ENCODE data around the gene PISD.
"Not testable (repeated sequence)": the region's sequence is repeated elsewhere in the genome, so short reads cannot be mapped to it uniquely, and the experiment has no call there.

The PISD gene

DNA sequence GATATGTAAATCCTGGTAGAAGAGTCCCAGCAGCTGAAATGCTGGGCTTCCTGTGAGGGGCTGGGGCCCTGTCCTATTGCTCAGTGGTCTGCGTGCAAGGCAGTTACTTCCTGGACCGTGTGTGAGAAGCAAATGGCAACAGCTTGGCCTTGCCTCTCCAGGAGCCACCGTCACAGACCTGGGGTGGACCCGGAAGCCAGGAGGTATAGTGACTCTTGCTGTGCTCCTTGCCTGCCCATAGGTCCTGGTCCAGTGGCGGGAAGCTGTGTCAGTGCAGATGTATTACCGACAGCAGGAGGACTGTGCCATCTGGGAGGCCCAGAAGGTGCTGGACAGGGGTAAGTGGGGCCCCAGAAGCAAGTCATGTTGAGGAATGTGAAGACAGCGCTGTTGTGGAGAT is 54.3 kb downstream of the PISD start:
- DNase-seq (ENCODE audit: low spot score): no peak

DNA sequence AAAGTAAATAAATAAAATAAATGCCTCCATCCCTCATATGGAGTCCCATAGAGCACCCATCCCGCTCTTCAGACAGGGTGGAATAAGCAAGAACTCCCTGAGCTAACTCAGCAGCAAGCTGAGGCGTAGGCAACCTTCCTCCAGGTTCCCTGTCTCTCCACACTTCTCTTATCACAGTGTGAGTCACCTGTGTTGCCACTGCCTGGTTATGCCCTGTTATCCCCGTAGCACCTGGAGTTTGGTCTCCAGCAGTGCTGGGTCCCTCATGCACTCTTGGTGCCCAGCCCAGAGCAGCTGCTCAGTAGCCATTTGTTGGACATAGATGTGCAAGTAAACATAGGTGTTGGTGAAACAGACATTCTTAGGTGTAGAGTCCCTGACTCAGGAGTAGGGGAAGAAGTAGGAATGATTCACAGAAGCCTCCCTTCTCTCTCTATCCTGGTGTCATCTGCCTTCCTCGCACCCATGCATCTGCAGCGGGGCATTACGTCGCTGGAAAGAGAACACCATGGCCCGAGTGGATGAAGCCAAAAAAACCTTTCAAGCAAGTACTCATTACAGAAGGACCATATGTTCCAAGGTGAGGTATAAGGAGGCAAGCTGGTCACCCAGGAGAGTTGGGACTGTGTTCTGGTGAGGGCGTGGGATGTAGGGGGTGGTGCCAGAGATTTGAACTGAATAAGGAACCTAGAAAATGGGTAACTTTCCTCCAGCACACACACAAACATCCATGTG is 56.0 kb downstream of the PISD start:
- DNase-seq (ENCODE audit: low spot score): no peak

DNA sequence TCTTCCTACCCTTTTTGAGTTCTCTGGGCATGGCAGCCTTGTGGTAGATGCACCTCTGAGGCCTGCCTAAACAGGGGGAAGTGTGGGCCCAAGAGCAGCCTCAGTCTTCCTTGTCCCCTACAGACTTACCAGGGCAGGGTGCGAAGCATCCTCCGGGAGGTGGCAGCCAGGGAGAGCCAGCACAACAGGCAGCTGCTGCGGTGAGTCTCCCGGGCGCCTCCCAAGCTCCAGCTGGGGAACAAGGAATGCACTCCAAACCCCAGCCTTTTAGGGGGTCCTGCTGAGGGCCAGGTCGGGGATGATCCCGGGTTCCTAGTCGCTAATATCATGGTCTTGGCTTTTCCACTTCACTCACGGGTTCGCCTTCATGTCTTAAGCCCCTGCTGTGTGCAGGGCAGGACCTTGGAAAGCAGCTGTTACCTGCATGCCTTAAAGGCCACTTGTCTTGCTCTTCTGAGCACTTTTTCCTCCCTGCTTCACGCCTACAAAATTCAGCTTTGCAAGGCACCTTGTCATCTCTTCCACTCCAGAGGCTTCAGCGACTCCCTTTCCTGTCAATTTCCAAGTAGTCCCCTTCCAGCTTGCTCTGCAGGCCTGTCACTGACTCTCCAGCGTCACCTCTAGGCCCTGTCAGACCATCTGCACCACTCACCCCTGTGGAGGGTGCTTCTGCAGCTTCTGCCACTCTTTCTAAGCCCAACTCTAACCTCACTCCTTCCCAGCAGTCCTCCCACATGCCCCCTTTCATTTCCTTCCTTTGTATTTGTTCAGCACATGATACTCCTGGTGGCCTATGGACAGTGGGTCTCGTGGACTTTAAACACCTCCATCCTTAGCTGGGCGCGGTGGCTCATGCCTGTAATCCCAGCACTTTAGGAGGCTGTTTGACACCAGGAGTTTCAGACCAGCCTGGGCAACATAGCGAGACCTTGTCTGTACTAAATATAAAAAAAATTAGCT is 57.0 kb downstream of the PISD start:
- peak; percentile 10 for DNase-seq (ENCODE audit: low spot score)

DNA sequence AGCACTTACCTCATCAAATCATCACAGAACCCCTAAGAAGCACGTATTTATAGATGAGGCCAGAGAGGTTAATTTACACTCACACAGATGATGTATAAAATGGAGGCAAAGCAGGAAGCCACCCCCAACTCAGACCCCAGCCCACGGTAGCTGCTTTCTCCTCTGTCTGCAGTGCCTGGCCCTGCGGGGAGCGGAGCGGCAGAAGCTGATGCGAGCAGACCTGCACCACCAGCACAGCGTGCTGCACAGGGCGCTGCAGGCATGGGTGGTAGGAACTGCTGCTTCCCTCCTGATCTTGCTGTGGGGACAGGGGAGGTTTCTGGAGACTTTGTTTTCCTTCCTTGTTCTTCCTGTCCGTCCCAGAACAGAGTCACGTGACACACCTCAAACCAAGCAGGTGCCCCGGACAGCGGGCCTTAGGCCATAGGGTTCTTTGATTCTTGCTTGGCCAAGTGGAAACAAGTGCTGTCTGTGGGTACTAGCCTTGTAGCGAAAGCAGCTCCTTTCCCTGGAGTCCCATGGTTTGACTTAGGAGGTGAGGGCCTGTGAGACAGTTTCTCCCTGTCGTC is 57.8 kb downstream of the PISD start:
- DNase-seq (ENCODE audit: low spot score): peak; percentile 14

DNA sequence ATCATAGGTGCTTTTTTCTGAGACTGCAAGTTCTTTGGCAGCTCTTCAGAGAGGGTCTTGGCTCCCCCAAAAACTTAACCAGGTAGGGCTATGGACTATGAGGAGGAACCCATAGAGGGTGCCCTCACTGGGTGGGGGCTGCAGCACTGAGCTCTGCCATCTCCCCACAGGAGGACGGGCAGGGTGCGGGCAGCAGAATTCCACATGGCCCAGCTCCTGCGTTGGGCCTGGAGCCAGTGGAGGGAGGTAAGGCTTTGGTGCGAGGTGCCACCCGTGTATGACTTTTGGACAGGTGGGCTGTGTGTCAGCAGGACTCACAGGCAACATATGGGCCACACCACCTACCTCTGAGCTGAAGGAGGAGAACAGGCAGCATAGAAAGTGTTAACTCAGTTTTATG is 58.4 kb downstream of the PISD start:
- peak; percentile 11 for DNase-seq (ENCODE audit: low spot score)

DNA sequence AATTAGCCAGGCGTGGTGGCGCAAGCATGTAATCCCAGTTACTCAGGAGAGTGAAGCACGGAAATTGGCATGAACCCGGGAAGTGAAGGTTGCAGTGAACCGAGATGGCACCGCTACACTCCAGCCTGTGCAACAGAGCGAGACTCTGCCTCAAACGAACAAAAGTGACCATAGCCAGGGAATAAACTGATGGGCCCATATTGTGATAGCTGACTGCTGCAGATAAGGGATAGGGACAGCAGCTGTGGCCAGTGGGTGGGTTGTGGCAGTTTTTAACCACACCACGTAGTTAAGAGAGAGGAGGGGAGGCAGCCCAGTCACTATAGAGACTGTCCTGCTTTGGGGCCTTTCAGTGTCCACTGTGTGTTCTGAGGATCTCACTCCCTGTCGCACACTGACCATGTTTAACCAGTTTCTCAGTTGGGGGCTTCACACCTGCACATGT is 58.9 kb downstream of the PISD start:
- no peak for DNase-seq (ENCODE audit: low spot score)

DNA sequence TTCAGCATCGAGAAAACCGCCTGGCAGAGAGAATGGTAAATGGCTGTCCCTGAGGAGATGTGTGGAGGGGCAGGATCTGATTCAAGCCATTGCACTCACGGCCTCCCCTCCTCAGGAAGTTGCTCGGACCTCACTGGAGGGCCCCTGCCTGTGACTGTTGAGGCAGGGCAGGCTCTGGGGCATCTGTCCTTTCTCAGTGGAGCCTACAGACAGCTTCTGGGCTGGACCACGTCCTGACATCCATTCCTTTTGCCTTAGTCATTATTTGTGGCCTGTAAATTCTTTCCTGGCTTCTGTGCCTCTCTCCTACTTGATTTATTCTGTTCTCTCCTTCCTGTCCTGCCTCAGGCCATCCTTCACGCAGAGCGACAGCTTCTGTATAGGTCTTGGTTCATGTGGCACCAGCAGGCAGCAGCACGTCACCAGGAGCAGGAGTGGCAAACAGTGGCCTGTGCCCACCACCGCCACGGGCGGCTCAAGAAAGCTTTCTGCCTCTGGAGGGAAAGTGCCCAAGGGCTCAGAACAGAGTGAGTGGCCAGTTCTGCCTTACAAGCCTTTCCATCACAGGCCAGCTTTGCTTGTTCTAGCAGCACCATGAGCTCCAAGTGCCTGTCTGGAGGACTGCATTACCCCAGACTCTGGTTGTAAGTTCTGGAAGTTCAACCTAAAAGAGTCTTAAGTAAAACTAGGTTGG is 59.6 kb downstream of the PISD start:
- peak; percentile 10 for DNase-seq (ENCODE audit: low spot score)

DNA sequence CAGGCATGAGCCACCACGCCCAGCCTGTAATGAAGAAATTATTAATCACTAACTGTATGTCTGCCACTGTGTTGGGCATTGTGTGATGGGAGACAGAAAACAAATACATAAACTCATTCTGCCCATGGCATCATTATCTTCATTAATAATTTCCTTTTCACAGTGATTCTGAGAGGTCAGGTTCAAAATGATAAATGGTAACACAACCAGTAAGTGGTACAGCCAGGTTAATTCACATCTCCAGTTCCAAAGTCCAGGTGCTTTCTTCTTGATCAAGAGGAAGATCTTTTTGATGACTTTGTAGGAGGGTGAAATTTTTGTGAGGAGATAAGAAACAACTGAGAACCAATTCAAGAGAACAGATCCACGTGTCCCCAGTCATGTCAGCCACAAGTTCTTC is 66.7 kb downstream of the PISD start:
- no peak for DNase-seq (ENCODE audit: low spot score)

DNA sequence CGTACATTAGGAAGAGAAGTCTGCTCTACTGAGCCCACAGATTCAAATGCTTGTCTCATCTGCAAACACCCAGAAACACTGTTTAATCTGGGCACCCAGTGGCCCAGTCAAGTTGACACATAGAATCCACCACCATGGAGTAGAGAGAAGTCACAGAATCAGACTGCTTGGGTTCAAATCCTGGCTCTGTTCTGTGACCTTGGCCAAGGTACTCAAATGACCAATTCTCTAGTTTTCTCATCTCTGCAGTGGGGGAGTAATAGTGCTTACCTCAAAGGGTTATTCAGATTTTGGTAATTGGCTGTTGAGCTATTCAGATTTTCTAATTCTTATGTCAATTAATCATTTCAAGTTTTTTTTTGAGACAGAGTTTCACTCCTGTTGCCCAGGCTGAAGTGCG is 71.9 kb downstream of the PISD start:
- not testable (repeated sequence) for DNase-seq (ENCODE audit: low spot score)

DNA sequence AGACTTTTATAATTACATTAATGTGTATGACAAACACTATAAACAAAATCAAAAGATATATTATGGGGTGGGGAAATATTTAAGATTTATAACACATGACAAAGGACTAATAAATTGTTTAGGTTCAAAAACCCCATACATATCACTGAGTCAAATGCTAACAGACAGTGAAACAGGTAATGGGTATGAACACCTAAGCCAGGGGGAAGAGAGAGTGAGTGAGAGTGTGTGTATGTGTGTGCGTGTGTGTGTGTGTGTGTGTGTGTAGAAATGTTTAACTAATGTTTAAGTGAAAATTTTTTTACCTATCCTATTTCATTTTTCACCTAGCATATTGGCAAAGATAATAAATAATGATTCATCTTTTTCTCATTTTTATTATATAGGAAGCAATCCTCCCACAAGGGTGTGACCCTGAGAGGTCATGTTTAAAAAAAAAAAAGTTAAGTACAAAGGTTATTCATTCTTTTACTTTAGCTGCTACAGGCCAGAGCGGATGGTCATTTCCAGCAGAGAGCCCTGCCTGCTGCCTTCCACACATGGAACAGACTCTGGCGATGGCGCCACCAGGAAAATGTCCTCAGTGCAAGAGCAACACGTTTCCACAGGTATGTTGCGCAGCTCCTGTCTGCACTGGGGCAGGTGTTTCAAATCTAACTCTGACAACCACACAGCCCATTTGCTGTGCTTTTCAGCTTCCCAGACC is 72.9 kb downstream of the PISD start:
- DNase-seq (ENCODE audit: low spot score): no peak

DNA sequence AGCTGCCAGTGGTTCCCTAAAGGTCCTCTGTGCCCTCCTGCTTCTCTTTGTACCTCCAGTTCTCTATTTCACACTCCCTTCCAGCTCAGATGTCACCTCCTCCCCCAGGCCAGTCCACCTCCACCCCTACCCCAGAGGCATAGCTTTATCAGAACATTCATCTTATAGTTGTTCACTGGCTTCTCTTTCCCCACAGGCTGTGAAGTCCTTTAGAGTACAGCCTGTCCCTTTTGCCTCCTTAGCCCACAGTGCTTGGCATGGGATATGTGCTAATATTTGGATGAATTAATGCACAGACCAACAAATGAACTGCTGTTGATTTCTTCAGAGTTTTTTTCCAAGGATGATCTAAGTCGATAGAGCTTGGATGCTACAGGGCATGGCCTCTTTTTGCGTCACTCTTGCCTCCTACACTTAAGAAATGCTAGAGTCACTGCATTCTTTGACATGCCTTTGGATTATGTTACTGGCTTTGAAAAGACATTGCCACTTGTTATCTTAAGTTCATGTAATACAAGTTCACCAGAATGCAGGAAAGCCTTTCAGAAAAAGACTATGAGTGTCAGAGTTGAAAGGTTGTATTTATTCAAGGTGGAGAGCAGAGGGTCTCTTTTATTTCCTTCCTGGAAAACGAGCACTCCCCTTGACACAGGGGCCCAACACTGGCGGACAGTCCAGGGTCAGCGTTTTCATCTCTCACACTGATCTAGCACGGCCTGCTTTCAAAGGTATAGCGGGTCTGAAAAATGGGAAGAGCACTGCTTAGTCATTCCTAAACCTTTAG is 75.7 kb downstream of the PISD start:
- no peak for DNase-seq (ENCODE audit: low spot score)

DNA sequence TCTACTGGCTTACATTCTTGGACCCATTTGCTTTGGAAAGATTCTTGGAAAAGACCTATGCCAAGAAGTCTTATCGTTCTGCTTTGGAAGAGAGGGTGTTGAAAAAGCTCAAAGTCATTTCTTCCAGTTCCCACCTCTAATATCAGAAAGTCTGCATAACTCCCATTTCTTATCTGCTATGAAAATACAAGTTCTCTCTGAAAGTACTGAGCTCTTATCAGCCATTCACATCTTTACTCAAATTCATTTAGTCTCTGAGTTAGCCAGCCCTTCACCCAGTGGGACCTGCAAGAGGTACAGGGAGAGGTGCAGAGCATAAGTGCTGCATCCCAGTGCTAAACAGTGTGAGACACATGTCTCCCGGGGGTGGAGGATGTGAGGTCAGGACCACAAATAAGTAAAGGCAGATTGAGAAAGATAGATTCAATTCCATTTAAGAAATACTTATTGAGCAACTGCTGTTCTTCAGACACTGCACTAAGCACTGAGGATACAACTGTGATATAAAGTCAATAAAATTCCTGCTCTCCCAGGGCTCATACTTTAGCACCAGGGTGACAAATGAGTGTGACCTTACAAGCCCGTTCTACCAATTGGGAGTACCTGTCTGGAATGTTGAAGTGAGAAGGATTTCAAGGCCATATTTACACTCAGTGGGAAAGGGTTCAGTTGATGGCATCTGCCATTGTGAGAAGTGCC is 76.7 kb downstream of the PISD start:
- no peak for DNase-seq (ENCODE audit: low spot score)

DNA sequence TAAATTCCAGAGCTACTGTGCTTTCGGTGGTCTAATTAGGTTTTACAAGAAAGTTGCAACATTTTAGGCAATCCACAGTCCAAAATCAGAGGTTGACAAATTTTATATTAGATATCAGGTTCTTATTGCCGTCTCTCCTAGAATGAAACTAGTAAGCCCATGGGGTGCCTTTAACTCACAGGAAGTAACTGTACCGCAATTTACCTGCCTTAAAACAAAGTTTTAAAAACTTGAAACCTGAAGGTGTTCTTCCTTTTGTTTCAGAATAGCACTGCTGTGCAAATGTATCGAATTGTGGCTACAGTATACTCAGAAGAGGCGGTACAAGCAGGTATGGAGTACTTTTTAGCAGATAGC is 77.2 kb downstream of the PISD start:
- no peak for DNase-seq (ENCODE audit: low spot score)

DNA sequence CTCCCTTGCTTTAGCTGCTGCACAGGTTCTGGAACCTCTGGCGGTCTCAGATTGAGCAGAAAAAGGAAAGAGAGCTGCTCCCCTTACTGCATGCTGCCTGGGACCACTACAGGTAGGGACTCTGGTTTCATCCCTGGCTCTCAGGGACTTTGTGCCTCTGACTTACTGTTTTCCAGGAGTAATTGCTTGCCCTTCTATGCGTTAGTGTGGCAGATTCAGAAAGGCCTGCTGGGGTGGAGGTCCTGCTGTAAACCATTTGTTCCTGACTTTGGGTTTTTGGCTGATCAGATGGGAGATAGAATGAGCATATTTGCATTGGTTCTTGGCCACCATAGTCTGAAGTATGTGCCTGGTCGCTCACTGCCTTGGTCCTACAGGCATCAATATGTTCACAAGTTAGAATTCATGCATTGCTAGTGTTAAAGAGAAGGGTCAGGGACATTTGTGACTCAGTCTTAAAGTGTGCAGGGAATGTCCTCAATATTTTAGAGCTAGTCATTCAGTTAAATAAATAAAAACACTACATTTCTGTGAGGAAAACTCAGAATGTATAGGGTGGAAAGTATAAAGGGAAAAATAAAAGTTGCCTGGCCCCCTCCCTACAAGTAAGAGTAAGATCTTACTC is 78.0 kb downstream of the PISD start:
- DNase-seq (ENCODE audit: low spot score): no peak

DNA sequence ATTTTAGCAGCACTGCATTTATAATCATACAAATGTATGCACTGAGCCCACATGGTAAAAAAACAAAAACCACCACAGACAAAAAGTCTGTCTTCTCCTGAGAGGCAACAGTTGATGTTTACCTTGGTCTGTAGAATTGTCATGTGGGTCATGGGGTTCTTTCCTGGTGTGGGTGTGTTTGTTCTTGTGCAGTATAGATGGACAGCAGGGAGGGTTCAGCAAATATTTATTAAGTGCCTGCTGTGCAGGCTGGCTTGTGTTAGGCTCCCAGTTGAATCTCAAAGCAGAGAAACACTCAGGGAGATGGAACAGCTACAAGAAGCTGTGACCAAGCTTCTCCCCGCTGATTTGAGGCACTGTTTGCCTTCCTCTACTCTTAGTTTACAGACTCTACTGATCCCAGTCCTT is 82.2 kb downstream of the PISD start:
- no peak for DNase-seq (ENCODE audit: low spot score)

DNA sequence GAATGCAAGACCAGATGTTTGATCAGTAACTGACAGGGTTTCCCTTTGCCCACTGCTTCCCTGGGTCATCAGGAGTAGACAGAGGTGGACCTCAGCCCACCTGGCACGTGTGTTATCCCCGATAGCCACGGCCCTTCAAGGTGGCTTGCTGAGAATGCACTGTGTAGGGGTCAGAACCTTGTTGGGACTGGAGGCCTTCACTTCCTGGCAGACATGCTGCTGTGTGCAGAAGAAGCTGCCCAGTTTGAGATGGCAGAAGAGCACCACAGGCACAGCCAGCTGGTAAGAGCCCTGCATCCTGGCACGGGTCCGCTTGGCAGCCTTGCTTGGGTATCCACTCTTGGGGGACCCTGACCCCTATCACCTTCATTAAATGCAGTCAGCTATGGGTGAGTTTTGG is 83.8 kb downstream of the PISD start:
- peak; percentile 54 for DNase-seq (ENCODE audit: low spot score)

DNA sequence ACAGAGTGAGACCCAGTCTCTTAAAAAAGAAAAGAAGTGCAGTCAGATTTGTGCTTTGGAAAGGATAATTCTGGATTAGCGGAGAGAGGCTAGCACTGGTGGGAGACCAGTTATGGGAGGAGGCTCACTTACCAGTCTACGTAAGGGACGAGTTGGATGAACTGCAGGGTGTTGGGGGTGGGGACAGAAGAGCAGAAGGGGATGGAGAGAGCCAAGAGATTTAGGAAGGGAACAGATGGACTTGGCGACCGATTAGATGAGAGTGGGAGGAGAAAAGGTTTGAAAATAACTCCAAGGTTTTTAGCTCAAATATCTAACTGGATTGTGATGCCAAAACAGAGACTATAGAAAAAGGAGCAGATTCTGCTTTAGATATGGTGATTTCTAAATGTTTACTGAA is 84.3 kb downstream of the PISD start:
- peak; percentile 84 for DNase-seq (ENCODE audit: low spot score)

DNA sequence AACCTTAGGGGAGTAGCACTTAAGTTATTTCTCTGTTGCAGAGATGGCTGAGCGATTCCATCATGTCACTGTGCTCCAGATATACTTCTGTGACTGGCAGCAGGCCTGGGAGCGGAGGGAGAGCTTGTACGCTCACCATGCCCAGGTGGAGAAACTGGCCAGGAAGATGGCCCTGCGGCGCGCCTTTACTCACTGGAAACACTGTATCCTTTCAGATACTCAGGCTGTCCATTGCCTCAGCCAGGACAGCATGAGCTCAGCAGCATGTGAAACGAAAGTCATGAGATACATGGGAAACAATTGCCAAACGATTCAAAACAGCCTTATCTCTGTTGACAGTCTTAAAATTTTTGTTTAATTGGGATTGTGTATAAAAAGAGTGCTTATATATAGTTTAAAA is 86.8 kb downstream of the PISD start:
- DNase-seq (ENCODE audit: low spot score): no peak

DNA sequence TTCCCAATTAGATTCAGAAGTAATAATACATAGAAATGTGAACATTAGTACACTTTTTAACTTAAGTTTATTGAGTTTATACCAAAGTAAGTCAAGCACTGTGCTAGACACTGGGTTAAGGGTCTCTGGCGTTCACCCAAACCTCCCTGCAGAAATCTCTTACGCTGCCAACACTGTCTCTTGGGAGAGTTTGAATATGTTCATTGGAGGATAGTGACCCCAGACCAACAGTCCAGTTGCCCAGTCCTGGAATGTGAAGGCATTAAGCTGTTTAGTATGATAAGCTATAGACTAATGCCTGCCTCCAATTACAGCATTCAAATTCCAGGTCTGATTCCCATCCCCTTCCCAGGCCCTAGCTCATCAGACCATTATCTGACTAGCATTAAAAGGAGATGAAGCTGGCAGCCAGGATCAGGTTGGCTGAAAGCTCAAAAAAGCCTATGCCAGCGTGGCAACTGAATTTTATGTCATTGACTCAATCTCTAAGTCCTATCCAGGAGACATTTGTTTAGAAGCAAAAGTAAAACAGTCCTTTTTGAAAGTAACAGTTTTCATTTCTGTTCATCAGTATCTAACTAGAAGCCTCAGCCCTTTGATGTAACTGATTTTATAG is 87.9 kb downstream of the PISD start:
- no peak for DNase-seq (ENCODE audit: low spot score)

Data from D341Med (cell line).